NCI-H1694 treated with DMSO at 0.1 percent for 48 hours (cell line): Measurements from ENCODE around the gene TGFBR3L.

ENCODE experiments used
- DNase-seq: peaks from one replicate; lab custom pipeline; 2025; lab: John Stamatoyannopoulos, UW

Gene TGFBR3L

GRCh38 chr19:7914598-7915045 is at the start of gene TGFBR3L:
Gene TGFBR3L (plus strand): TSS chr19:7914830.
- DNase-seq = no peak

GRCh38 chr19:7865262-7865911 is 49.2 kb upstream of the TGFBR3L start:
- DNase-seq = no peak

- DNase-seq = no peak
These were observed 48.1 kb upstream of the TGFBR3L start for GRCh38 chr19:7866399-7867091.

- DNase-seq = no peak
These were observed 47.4 kb upstream of the TGFBR3L start for GRCh38 chr19:7867092-7867844.

GRCh38 chr19:7868326-7868670 is 46.3 kb upstream of the TGFBR3L start:
- no peak for DNase-seq

- DNase-seq = no peak
These were observed 45.8 kb upstream of the TGFBR3L start for GRCh38 chr19:7868671-7869452.

GRCh38 chr19:7869453-7869909 is 45.1 kb upstream of the TGFBR3L start:
- no peak for DNase-seq

- no peak for DNase-seq
These were observed 44.6 kb upstream of the TGFBR3L start for GRCh38 chr19:7869910-7870511.

GRCh38 chr19:7870571-7871436 is 43.8 kb upstream of the TGFBR3L start:
- DNase-seq = no peak

- DNase-seq = no peak
These were observed 43.0 kb upstream of the TGFBR3L start for GRCh38 chr19:7871437-7872305.

GRCh38 chr19:7872306-7873204 is 42.1 kb upstream of the TGFBR3L start:
- DNase-seq = no peak

- DNase-seq = no peak
These were observed 41.1 kb upstream of the TGFBR3L start for GRCh38 chr19:7873304-7874075.

GRCh38 chr19:7874076-7874896 is 40.3 kb upstream of the TGFBR3L start, which contains the start of gene PRR36:
Gene PRR36 (minus strand): TSS chr19:7874390. CDS start chr19:7873689, 701 bp downstream.
- DNase-seq = peak; percentile 69

GRCh38 chr19:7874897-7875273 is 39.7 kb upstream of the TGFBR3L start:
- no peak for DNase-seq

- DNase-seq = no peak
These were observed 37.3 kb upstream of the TGFBR3L start for GRCh38 chr19:7877249-7877836.

GRCh38 chr19:7879111-7879807 is 35.4 kb upstream of the TGFBR3L start:
- DNase-seq = no peak
